Limb (tissue), 2 donors: ENCODE measurements around the gene MFGE8.
A peak's percentile ranks its signal among the peaks of the same experiment; 100 is the strongest.
"Not testable (repeated sequence)": the region's sequence is repeated elsewhere in the genome, so short reads cannot be mapped to it uniquely, and the experiment has no call there.

Experiments
- DNase-seq, 2 donors: peaks; one replicate each; pipeline ENCODE4 v3.0.0-alpha.2; 2016; ENCODE audit errors: extremely low spot score in 2 of 2

The MFGE8 gene

GRCh38 chr15:88913017-88913849, at the start of gene MFGE8:
TSS of gene MFGE8 (minus strand) at chr15:88913379. CDS start at chr15:88913319, 60 bp downstream.
- DNase-seq: peak; percentile 60 to 85

- DNase-seq: no peak
Measured at GRCh38 chr15:88959445-88959844, 46.3 kb upstream of the MFGE8 start.

GRCh38 chr15:88956906-88957305, 43.7 kb upstream of the MFGE8 start:
- no peak for DNase-seq

DNA sequence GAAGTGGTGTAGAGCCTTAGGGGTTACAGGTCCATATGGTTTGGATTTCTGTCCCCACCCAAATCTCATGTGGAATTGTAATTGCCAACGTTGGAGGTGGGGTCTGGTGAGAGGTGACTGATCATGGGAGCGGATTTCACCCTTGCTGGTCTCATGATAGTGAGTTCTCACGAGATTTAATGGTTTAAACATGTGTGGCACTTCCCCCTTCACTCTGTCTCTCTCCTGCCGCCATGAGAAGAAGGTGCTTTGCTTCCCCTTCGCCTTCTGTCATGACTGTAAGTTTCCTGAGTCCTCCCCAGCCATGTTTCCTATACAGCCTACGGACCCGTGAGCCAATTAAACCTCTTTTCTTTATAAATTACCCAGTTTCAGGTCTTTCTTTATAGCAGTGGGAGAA, 43.1 kb upstream of the MFGE8 start:
- no peak for DNase-seq

GRCh38 chr15:88954431-88955277, 41.5 kb upstream of the MFGE8 start:
- DNase-seq: no peak

DNA sequence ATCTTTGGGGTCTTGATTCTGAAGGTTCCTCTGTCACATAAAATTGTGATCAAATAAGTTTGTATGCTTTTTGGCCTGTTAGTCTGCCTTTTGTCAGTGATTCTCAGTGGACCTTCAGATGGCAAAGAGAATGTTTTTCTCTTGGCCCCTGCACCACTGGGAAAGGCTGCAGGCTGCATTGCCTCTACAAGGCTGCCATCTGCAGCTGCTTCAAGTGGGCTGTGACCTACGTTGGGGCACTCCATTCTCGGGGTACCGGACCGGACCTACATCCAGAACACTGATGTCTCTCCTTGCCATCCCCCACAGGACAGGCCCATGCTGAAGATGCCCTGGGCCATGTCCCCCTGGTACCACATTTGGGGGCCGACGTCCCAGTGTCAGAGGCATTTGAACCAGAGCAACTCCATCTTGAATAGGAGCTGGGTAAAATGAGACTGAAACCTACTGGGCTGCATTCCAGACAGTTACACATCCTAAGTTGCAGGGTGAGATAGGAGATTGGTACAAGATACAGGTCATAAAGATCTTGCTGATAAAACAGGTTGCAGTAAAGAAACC, 37.5 kb upstream of the MFGE8 start:
- no peak for DNase-seq

- no peak for DNase-seq
Measured at GRCh38 chr15:88949734-88950400, 36.7 kb upstream of the MFGE8 start.

- no peak for DNase-seq
Measured at GRCh38 chr15:88940110-88940675, 27.0 kb upstream of the MFGE8 start.

GRCh38 chr15:88939486-88939806, 26.3 kb upstream of the MFGE8 start:
- DNase-seq: no peak

GRCh38 chr15:88938802-88939485, 25.8 kb upstream of the MFGE8 start:
- no peak for DNase-seq

- not testable (repeated sequence) for DNase-seq
Measured at GRCh38 chr15:88934449-88934848, 21.3 kb upstream of the MFGE8 start.

GRCh38 chr15:88932875-88933330, 19.7 kb upstream of the MFGE8 start:
- no peak for DNase-seq

DNA sequence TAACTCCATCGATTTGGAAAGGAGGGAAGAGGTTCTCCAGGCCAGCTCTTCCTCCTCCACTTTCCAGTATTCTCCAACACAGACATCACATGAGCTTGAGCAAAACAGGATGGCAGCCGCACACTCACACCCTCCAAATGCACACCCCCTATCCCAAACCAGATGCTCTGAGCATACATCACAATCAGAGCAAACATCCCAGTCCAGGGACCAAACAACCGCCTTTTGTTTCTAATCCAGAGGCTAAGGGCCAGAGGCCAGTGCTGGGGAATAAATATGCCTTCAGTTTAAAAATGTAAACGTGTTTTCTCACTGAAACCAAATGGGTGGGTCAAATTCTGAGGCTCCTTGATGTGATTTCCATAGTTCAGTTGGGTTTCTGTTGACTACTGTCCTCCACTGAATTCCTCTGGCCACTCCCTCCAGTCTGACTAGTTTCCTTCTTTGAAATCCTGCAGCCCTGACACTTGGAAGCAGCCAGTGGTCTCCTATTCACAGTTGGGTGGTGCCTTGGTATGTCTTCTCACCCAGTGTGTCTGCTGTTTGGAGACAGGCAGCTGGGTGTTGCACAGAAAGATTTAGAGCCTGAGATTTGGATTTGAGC, 19.2 kb upstream of the MFGE8 start:
- DNase-seq: peak in 1 of 2 donors; percentile 6

DNA sequence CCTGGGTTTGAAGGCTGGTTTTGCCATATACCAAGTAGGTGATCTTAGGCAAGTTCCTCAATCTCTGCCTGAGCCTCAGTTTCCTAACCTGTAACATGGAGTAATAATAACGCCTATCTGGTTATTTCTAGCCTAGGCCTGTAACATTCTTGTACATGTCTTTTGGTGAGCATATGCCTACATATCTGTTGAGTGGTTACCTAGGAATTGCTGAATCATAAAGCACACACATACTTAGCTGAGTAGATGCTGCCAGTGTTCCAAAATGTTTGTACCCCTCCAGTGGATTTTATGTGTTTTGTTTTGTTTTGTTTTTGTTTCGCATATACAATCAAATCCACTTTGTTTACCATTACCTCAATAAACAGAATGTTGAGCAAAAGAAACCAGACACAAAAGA, 17.4 kb upstream of the MFGE8 start:
- no peak for DNase-seq

DNA sequence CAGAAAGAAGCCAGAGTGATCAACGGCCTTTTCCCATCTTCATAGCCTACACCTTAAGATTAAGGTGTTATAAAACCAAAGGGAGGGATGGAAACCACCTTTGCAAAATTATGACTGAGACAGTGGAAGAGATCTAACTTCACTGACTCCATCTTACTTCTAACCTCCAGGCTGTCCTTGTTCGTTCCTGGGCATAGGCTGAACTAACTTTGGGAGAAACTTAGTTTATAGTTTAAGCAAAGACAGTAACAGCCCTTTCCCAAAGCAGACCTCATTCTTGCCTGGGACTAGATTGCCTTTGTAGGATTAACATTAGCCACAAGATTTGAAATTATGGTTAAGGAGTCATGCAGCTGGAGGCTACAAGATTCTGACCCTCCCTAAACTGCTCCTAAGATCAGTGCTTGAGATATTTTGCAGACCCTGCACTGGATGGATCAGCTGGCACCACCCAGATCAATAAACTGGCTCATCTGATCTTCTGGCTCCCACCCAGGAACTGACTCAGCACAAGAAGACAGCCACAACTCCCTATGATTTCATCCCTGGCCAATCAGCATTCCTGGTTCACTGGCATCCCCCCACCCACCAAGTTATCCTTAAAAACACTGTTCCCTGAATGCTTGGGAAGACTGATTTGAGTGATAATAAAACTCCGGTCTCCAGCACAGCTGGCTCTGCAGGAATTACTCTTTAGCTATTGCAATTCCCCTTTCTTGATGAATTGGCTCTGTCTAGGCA, 16.3 kb upstream of the MFGE8 start:
- DNase-seq: not testable (repeated sequence)

DNA sequence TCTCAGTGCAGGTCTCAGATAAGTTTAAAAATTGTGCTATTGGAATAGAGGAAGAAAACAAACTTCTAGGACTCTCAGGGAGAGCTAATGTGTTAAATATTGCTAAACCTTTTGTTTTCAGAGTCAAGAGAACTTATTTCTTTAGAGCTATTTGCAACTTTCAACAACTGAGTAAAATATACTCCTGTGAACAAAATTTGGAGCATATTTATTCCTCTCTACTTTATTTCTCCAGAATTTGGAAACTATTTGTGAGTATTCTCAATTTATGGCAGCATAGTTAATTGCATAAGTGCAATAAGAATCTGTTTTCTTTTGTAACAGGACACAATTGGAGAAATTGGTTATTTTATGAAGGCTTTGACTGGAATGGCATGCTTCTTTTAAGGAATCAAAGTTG, 15.0 kb upstream of the MFGE8 start:
- not testable (repeated sequence) for DNase-seq

- DNase-seq: not testable (repeated sequence)
Measured at GRCh38 chr15:88925648-88926047, 12.5 kb upstream of the MFGE8 start.

GRCh38 chr15:88920892-88921435, 7.8 kb upstream of the MFGE8 start:
- not testable (repeated sequence) for DNase-seq

DNA sequence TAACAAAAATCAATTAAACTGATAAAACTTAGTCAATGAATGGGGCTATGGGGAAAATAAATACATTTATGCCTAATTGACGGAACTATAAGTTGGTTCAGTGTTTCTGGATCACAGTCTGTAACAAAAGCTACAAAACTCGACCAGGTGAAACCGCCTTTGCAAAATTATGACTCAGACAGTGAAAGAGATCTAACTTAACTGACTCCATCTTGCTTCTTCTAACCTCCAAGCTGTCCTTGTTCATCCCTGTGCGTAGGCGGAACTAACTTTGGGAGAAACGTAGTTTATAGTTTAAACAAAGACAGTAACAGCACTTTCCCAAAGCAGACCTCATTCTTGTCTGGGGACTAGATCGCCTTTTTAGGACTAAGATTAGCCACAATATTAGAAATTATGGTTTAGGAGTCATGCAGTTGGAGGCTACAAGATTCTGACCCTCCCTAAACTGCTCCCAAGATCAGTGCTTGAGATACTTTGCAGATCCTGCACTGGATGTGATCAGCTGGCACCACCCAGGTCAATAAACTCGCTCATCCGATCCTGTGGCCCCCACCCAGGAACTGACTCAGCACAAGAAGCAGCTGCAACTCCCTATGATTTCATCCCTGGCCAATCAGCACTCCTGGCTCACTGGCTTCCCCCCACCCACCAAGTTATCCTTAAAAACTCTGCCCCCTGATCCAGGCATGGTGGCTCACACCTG, 7.2 kb upstream of the MFGE8 start:
- DNase-seq: no peak
